AG10803 (cell line): Measurements from ENCODE around the gene REN.

Experiments used
- DNase-seq: peaks from one replicate; pipeline ENCODE4 v3.0.0; 2010; ENCODE audit warnings: low read depth
- H3K4me3 ChIP-seq: 2 replicates; pipeline ENCODE4 v1.5.1; 2011; ENCODE audit warnings: mild to moderate bottlenecking, low read length, control low read depth
- TF ChIP-seq, protein P1 (sequence below): conservative IDR thresholded peaks from 2 replicates; pipeline ENCODE4 v1.5.1; 2011; ENCODE audit warnings: mild to moderate bottlenecking, low read length, control low read depth, inconsistent platforms

Gene REN

DNA sequence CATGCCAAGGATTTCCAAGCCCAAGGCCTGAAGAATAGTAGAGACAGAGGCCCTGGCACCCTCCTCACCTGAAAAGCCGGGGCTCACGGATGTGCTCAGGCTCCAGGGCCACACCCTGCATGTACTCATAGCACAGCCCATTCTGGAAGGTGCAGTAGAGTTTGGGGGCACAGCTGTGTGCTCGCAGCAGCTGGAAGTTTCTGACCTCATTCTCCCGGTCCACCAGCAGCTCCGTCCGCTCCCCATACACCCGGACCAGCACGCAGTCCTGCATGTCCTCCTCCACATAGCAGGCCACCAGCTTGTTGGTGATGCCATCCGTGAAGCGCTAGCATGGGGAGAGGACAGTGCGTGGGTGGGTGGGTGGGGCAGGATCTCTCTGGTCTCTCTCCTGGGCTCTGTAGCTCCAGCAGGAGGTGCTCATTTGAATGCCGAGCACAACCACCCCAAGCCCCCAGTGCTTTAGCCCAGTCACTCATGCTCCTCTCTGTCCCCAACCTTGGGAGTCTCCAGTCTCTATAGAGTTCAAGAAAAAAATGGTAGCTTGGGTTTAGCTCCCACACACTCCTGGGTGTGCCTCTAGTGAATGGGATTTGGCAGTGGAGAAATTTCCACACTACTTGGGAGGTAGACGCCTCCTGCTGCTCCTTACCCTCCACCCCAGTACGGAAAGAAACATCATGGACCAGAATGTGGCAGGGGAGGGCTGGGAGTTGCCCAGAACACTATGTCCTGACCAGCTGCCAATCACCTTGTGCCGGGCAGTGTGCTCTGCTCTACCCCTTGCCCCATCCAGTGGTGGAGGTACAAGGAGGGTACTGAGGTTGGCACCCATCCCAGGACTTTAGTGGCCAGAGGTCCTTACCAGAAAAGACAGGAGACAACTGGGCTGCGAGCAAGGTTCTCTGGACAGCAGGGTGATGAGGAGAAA, 16.2 kb downstream of the REN start:
- TF ChIP-seq, protein P1, sequence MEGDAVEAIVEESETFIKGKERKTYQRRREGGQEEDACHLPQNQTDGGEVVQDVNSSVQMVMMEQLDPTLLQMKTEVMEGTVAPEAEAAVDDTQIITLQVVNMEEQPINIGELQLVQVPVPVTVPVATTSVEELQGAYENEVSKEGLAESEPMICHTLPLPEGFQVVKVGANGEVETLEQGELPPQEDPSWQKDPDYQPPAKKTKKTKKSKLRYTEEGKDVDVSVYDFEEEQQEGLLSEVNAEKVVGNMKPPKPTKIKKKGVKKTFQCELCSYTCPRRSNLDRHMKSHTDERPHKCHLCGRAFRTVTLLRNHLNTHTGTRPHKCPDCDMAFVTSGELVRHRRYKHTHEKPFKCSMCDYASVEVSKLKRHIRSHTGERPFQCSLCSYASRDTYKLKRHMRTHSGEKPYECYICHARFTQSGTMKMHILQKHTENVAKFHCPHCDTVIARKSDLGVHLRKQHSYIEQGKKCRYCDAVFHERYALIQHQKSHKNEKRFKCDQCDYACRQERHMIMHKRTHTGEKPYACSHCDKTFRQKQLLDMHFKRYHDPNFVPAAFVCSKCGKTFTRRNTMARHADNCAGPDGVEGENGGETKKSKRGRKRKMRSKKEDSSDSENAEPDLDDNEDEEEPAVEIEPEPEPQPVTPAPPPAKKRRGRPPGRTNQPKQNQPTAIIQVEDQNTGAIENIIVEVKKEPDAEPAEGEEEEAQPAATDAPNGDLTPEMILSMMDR: no peak
- no peak for DNase-seq
- no peak overlapping the region for H3K4me3 ChIP-seq

DNA sequence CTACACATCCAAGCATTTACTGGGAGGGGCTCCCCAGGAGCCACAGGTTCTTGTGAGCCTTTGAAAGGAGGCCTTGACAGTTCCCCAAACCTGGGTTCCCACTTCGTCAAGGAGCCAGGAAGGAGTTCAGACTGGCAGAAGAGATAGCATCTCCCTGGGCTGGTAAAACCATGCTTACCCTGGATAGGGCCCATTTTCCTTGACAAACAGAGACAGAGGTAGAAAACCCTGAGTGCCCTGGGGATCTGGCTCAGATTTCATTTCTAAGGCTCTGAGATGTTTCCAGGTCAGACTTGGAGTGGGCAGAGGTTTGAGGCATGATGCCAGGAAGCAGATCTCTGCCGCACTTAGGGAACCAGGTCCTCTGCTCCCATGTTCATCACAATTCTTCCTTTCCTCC, 17.0 kb downstream of the REN start:
- DNase-seq: no peak
- TF ChIP-seq, protein P1: no peak
- H3K4me3 ChIP-seq: no peak overlapping the region

DNA sequence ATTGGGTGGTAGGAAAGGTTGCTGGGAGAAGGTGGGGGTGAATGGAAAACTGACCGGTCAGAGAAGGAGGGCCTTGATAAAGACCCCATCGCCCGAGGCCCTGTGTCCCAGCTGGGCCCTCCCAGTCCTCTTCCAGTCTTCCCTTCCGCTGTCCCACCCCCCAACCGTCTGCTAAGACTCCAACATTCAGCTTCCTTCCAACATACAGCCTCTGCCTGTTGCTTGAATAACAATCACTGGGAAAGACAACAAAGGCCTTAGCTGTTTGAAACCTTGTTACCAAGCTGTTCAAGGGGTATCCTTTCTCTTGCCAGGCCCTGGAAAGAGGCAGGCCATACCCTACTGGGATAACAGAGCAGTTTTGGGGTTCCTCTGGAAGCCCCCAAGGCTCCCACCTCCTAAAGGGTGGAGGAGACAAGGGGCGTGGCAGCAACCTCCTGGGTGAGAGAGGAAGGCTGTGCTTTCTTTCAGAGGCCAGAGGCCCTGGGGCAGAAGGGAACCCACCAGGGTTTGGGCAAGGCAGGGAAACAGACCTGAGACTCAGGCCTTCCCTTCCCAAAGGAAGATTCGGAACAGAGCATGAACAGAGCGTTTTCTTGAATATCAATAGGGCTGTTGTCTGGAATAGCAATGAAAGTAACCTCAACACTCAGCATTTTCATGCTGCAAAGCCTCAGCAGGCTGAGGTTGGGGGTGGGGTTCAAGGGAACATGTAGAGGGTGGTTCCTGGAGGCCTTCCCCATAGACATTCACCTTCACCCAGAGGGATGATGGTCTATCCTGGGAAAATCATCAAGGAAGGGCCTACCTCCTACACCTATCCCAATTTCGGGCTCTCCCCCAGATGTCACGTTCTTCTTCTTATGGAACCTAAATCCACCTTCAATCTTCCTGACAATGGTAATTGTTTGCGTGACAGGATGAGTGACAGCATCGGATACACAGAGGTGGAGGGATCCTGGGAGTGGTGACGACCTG, 18.4 kb downstream of the REN start:
- no peak for DNase-seq
- TF ChIP-seq, protein P1: no peak
- no peak overlapping the region for H3K4me3 ChIP-seq

DNA sequence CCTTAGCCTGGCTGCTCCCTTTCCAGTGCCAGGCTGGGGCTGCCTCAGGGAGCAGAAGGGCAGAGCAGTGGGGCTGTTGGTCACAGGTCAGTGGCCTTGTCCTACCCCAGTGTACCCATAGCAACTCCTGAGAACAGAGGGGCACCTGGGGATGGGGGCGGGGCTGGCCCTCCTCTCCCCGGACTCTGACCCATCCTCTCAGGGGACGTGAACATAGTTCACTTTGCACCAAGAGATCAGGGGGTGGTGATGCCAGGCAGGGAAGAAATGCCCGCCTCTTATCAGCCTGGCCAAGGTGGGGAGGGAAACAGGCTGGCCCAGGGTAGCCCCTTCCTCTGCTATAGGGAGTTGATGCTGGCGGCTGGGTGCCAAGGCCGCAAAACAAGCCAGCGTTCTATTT, 19.2 kb downstream of the REN start:
- no peak for DNase-seq
- TF ChIP-seq, protein P1: no peak
- no peak overlapping the region for H3K4me3 ChIP-seq

DNA sequence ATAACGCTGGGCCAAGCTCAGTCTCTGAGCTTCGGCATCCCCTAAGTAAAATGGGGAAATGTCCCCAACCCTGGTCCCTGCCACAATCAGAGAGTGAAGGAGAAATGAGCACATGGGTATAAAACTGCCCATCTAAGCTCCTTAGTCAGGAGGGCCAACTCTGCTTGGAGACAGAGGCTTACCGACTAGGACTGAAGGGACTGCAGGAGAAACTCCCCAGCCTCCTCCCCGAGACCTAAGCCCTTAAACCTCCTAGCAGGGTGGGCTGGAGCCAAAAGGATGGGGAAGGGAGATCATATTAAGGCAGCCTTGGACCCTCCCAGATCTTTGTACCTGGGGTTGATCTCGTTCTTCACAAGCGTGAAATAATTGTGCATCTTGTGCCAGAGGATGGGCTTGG, 19.8 kb downstream of the REN start:
- no peak overlapping the region for H3K4me3 ChIP-seq
- no peak for DNase-seq
- TF ChIP-seq, protein P1: no peak

DNA sequence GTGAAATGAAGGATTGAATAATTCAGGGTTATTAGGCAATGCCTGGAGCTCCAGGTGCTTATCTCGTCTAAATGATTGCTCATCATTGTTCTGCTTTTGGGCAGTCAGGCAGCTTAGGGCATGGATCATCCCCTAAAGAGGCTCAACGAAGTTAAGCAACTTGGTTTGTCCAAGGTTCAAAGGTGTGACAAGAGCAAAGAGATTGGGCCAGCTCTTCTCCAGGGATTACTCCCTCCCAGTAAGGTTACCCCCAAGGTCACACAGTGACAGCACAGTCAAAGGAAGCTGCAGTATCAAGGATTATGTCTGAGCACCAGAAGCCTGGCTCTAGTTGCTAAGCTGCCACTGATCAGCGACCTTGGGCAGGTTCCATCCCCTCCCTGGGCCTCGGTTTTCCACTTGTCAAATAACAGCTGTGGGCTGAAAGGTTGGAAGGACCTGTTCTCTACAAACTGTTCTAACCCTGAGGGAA, 21.1 kb downstream of the REN start:
- DNase-seq: no peak
- TF ChIP-seq, protein P1: no peak
- no peak overlapping the region for H3K4me3 ChIP-seq
